Tongue (tissue), 2 donors: ENCODE measurements around the gene PPP2R5A. TPM values are rescaled to one million over a fixed set of nuclear protein-coding genes. Genes with fewer than 3 reads are reported as not detected.
"Not testable (repeated sequence)": the region's sequence is repeated elsewhere in the genome, so short reads cannot be mapped to it uniquely, and the experiment has no call there.

Source experiments
- DNase-seq: peaks from one replicate; pipeline ENCODE4 v3.0.0-alpha.2; 2015
- total RNA-seq: library from RNA; depleted of rRNA; stranded (reverse); fragments of >200 nt; gene quantifications from one replicate; pipeline ENCODE4 v1.2.3, GENCODE V29; 2014

The PPP2R5A gene
- total RNA-seq, 1 donor from 2014 or later = 65.6 TPM

- DNase-seq = no peak
These were observed 74.7 kb downstream of the PPP2R5A start for GRCh38 chr1:212359794-212360479.

GRCh38 chr1:212364985-212365384 is 79.8 kb downstream of the PPP2R5A start:
- DNase-seq = no peak

GRCh38 chr1:212366901-212367300 is 81.7 kb downstream of the PPP2R5A start:
- DNase-seq = no peak

- no peak for DNase-seq
These were observed 82.4 kb downstream of the PPP2R5A start for GRCh38 chr1:212367474-212368072.

GRCh38 chr1:212368073-212368484 is 82.9 kb downstream of the PPP2R5A start:
- peak; percentile 68 for DNase-seq

- DNase-seq = no peak
These were observed 90.8 kb downstream of the PPP2R5A start for GRCh38 chr1:212375986-212376385.

- DNase-seq = no peak
These were observed 92.4 kb downstream of the PPP2R5A start for GRCh38 chr1:212377644-212378043.

GRCh38 chr1:212379366-212379765 is 94.2 kb downstream of the PPP2R5A start:
- DNase-seq = no peak

GRCh38 chr1:212381397-212382035 is 96.3 kb downstream of the PPP2R5A start:
- DNase-seq = no peak

- DNase-seq = no peak
These were observed 100.8 kb downstream of the PPP2R5A start for GRCh38 chr1:212386029-212386428.

- DNase-seq = no peak
These were observed 103.9 kb downstream of the PPP2R5A start for GRCh38 chr1:212388985-212389716.

GRCh38 chr1:212395678-212396437 is 110.6 kb downstream of the PPP2R5A start:
- not testable (repeated sequence) for DNase-seq

GRCh38 chr1:212396638-212397037 is 111.4 kb downstream of the PPP2R5A start:
- DNase-seq = no peak

GRCh38 chr1:212397171-212397570 is 112.0 kb downstream of the PPP2R5A start:
- DNase-seq = no peak

GRCh38 chr1:212401042-212401441 is 115.8 kb downstream of the PPP2R5A start:
- no peak for DNase-seq

GRCh38 chr1:212401838-212402582 is 116.8 kb downstream of the PPP2R5A start:
- no peak for DNase-seq

- DNase-seq = no peak
These were observed 117.6 kb downstream of the PPP2R5A start for GRCh38 chr1:212402666-212403321.

GRCh38 chr1:212410231-212410820 is 125.1 kb downstream of the PPP2R5A start:
- no peak for DNase-seq
